A549 (cell line): ENCODE measurements around the gene PELI3. TPM values are rescaled to one million over a fixed set of nuclear protein-coding genes. Genes with fewer than 3 reads are reported as not detected.
"Not testable (repeated sequence)": the region's sequence is repeated elsewhere in the genome, so short reads cannot be mapped to it uniquely, and the experiment has no call there.

Experiments used
- ATAC-seq, 2 experiments: fragments of 200-7000 bp in 1 of 2; fragments of >200 bp in 1 of 2; cut with Nextera tagmentation in 1 of 2; cut with Tn5 transposase in 1 of 2; 3 replicates each; pipeline versions ENCODE4 v1.8.0 to v1.9.1; 2018 to 2020; ENCODE audit warnings: mild to moderate bottlenecking in 1 of 2, moderate library complexity in 1 of 2
- CTCF ChIA-PET: fragments of 300-600 bp; sonication (Branson Sonifier 250); formaldehyde crosslinking; extraction: SDS; loops from one replicate; lab custom pipeline; 2021; ENCODE audit warnings: antibody characterized with exemption, inconsistent platforms; lab: Yijun Ruan, JAX
- POLR2A ChIA-PET: fragments of 350-600 bp; formaldehyde crosslinking; extraction: SDS; loops from one replicate; lab custom pipeline; 2021; ENCODE audit warnings: antibody characterized with exemption, inconsistent platforms; lab: Yijun Ruan, JAX
- DNase-seq, 2 experiments: peaks; one replicate each; pipeline versions ENCODE4 v3.0.0 to v3.0.0-alpha.2; 2011 to 2016; ENCODE audit warnings: low read depth in 1 of 2, low spot score in 1 of 2
- FAIRE-seq: peaks from 2 replicates; lab custom pipeline; 2011; peaks lifted over from hg19 to GRCh38; lab: Jason Lieb, UNC
- H3K27ac ChIP-seq, 2 experiments: fragments of >200 bp; sonication (Bioruptor Twin); formaldehyde crosslinking; 3 replicates each; pipeline ENCODE4 v1.5.1; 2016 to 2017
- H3K4me1 ChIP-seq: fragments of >200 bp; sonication (Bioruptor Twin); formaldehyde crosslinking; 3 replicates; pipeline ENCODE4 v1.6.1; 2016
- H3K4me2 ChIP-seq: fragments of >200 bp; sonication (Bioruptor Twin); formaldehyde crosslinking; 3 replicates; pipeline ENCODE4 v1.6.1; 2016
- H3K4me3 ChIP-seq: fragments of >200 bp; sonication (Bioruptor Twin); formaldehyde crosslinking; 3 replicates; pipeline ENCODE4 v1.5.1; 2016
- H3K9me3 ChIP-seq: fragments of >200 bp; sonication (Bioruptor Twin); formaldehyde crosslinking; 3 replicates; pipeline ENCODE4 v1.6.1; 2016
- CBX2 ChIP-seq: fragments of 200-600 bp; sonication (generic); IDR thresholded peaks from 2 replicates; pipeline ENCODE4 v1.6.1; 2016; ENCODE audit warnings: low read depth, mild to moderate bottlenecking, borderline replicate concordance
- CTCF ChIP-seq: fragments of >200 bp; sonication (Bioruptor Twin); formaldehyde crosslinking; IDR thresholded peaks from 3 replicates; pipeline ENCODE4 v1.5.1; 2016
- FOXS1 ChIP-seq: fragments of 250-450 bp; sonication (Bioruptor Pico); IDR thresholded peaks from 2 replicates; pipeline ENCODE4 v1.5.0; 2020; ENCODE audit warnings: mild to moderate bottlenecking, moderate library complexity
- GATA3 ChIP-seq: IDR thresholded peaks from 2 replicates; pipeline ENCODE4 v1.6.1; 2012; ENCODE audit warnings: borderline replicate concordance
- HEYL ChIP-seq: fragments of 250-450 bp; sonication (Bioruptor Pico); IDR thresholded peaks from 2 replicates; pipeline ENCODE4 v1.8.0; 2021; ENCODE audit warnings: mild to moderate bottlenecking, moderate library complexity
- HMGXB4 ChIP-seq: fragments of 250-450 bp; sonication (Bioruptor Pico); IDR thresholded peaks from 2 replicates; pipeline ENCODE4 v1.5.0; 2021; ENCODE audit warnings: mild to moderate bottlenecking, moderate library complexity, borderline replicate concordance
- HOXA7 ChIP-seq: fragments of 250-450 bp; sonication (Bioruptor Pico); IDR thresholded peaks from 2 replicates; pipeline ENCODE4 v1.5.0; 2020; ENCODE audit warnings: mild to moderate bottlenecking, moderate library complexity
- HOXB5 ChIP-seq: fragments of 250-450 bp; sonication (Bioruptor Pico); IDR thresholded peaks from 2 replicates; pipeline ENCODE4 v1.5.0; 2020; ENCODE audit warnings: mild to moderate bottlenecking, moderate library complexity
- JUNB ChIP-seq: fragments of >200 bp; sonication (Bioruptor Twin); formaldehyde crosslinking; IDR thresholded peaks from 2 replicates; pipeline ENCODE4 v1.6.1; 2016
- MAZ ChIP-seq: fragments of 150-350 bp; IDR thresholded peaks from 2 replicates; pipeline ENCODE4 v1.6.1; 2014; ENCODE audit warnings: antibody characterized with exemption, low read depth, low read length, borderline replicate concordance
- MYC ChIP-seq: IDR thresholded peaks from 2 replicates; pipeline ENCODE4 v1.6.1; 2012; ENCODE audit warnings: mild to moderate bottlenecking, inconsistent platforms, low read length, improper control_type of control experiment, borderline replicate concordance
- NR3C1 ChIP-seq: fragments of >200 bp; sonication (Bioruptor Twin); formaldehyde crosslinking; IDR thresholded peaks from 3 replicates; pipeline ENCODE4 v1.6.1; 2017
- PHF8 ChIP-seq: fragments of 200-600 bp; sonication (generic); IDR thresholded peaks from 2 replicates; pipeline ENCODE4 v1.6.1; 2016; ENCODE audit warnings: low read depth, mild to moderate bottlenecking, antibody characterized with exemption, moderate library complexity, borderline replicate concordance
- POLR2A ChIP-seq: IDR thresholded peaks from 2 replicates; pipeline ENCODE4 v1.6.1; 2012; ENCODE audit warnings: mild to moderate bottlenecking, low read length
- POLR2AphosphoS2 ChIP-seq: conservative IDR thresholded peaks from 2 replicates; pipeline ENCODE4 v1.6.1; 2012; ENCODE audit warnings: low read length, improper control_type of control experiment, inconsistent platforms
- RARB ChIP-seq: fragments of 250-450 bp; sonication (Bioruptor Pico); IDR thresholded peaks from 2 replicates; pipeline ENCODE4 v1.8.0; 2021; ENCODE audit warnings: mild to moderate bottlenecking, moderate library complexity
- RFX5 ChIP-seq: fragments of 450-650 bp; IDR thresholded peaks from 2 replicates; pipeline ENCODE4 v1.7.1; 2014; ENCODE audit warnings: antibody characterized with exemption, mild to moderate bottlenecking, moderate library complexity
- SMC3 ChIP-seq: fragments of >200 bp; sonication (Bioruptor Twin); formaldehyde crosslinking; IDR thresholded peaks from 3 replicates; pipeline ENCODE4 v1.6.1; 2018; ENCODE audit warnings: inconsistent platforms
- SREBF2 ChIP-seq: fragments of 450-650 bp; IDR thresholded peaks from 2 replicates; pipeline ENCODE4 v1.6.1; 2014; ENCODE audit warnings: mild to moderate bottlenecking, moderate library complexity
- ZFP36 ChIP-seq: fragments of 450-650 bp; IDR thresholded peaks from 2 replicates; pipeline ENCODE4 v1.6.1; 2014; ENCODE audit warnings: borderline replicate concordance; ENCODE audit not compliant: partially characterized antibody
- ZSCAN20 ChIP-seq: fragments of 250-450 bp; sonication (Bioruptor Pico); IDR thresholded peaks from 2 replicates; pipeline ENCODE4 v1.8.0; 2022; ENCODE audit warnings: mild to moderate bottlenecking, moderate library complexity
- WGBS: methylation state at CpG from one replicate; pipeline ENCODE4 v1.1.6; 2017; ENCODE audit errors: missing lambda C conversion rate; 5-methylcytosine and 5-hydroxymethylcytosine counted together
- polyA plus RNA-seq, 4 experiments: library from polyadenylated mRNA; depleted of rRNA in 3 of 4; stranded (reverse); fragments of >200 nt; fragmentation: RNase III in 1 of 4; extraction: RNeasy Plus Mini Kit Qiagen cat#74134 plus additional on column Dnase treatment in 1 of 4; gene quantifications; 2 replicates in 3 of 4; 3 replicates in 1 of 4; pipeline ENCODE4 v1.2.3, GENCODE V29; 2011 to 2017
- TF ChIP-seq, protein P1 (sequence below): IDR thresholded peaks from 2 replicates; pipeline ENCODE4 v1.6.1; 2012; ENCODE audit warnings: low read depth, borderline replicate concordance

Gene PELI3
- polyA plus RNA-seq, 2 of the 4 experiments (the other 2 are of a cell fraction) = 2.3 to 5.7 TPM

DNA sequence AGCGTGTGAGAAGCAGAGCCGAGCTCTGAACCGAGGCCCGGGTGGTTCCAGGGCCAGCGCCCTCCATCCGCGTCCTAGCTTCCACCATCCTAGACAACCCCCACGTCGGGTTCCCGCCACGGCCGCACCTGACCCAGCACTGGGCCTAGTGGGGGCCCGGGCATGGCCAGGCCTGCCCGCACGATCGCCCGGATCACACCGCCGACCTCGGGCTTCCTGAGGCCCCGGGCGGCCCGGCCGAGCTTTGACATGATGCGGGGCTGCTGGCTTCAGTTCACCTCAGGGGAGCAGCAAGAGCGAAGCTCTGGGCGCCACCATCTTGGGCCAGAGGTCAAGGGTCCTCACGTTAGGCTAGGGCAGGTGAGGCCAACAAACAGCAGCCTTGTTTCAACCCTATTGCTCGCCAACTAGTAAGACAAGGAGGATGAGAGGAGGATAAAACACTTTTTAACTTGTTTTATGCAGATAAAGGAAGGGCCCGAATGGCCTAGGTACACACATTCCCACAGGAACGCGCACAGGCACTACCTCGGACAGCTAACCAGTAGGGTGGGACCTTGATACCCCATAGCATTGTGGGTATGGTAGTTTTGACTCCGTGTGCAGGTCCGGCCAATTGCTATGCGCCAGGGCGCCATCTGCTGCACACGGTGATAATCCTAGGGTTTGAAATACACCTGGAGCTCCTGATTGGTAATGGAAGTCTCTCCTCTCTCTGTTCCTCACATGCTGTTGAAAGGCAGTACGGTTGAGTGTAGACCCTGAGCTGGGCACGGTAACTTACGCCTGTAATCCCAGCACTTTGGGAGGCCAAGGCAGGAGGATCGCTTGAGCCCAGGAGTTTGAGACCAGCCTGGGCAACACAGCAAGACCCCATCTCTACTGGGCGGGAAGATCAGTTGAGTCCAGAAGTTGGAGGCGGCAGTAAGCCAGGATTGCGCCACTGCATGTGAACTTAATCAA lies 27.9 kb upstream of the PELI3 start, which contains the start of gene MRPL11 (continued):
- no peak for TF ChIP-seq MYC
- TF ChIP-seq FOXS1 (CRISPR knock-in tag) = no peak
- TF ChIP-seq SMC3 = peak; percentile 61; the same call in 2 of the 3 replicates
- no peak for TF ChIP-seq JUNB
- peak; percentile 40; the same call in 1 of the 2 replicates for TF ChIP-seq POLR2A
- TF ChIP-seq ZFP36 = no peak
- no peak for TF ChIP-seq POLR2AphosphoS2
- no peak for TF ChIP-seq HOXA7 (CRISPR knock-in tag)
- TF ChIP-seq GATA3 = no peak
- no peak for TF ChIP-seq MAZ
- TF ChIP-seq, protein P1, sequence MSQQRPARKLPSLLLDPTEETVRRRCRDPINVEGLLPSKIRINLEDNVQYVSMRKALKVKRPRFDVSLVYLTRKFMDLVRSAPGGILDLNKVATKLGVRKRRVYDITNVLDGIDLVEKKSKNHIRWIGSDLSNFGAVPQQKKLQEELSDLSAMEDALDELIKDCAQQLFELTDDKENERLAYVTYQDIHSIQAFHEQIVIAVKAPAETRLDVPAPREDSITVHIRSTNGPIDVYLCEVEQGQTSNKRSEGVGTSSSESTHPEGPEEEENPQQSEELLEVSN = no peak
- TF ChIP-seq PHF8 = peak; percentile 98
- TF ChIP-seq SREBF2 = no peak
- no peak for TF ChIP-seq ZSCAN20 (CRISPR knock-in tag)
- no peak for TF ChIP-seq RARB (CRISPR knock-in tag)
- TF ChIP-seq HMGXB4 (CRISPR knock-in tag) = no peak
- peak; percentile 78 for TF ChIP-seq CTCF
- TF ChIP-seq HEYL (CRISPR knock-in tag) = no peak
- TF ChIP-seq RFX5 = no peak
- TF ChIP-seq HOXB5 = no peak
- TF ChIP-seq CBX2 = no peak
- TF ChIP-seq NR3C1 = no peak
- TF ChIP-seq, all 56 proteins: peak for 10

DNA sequence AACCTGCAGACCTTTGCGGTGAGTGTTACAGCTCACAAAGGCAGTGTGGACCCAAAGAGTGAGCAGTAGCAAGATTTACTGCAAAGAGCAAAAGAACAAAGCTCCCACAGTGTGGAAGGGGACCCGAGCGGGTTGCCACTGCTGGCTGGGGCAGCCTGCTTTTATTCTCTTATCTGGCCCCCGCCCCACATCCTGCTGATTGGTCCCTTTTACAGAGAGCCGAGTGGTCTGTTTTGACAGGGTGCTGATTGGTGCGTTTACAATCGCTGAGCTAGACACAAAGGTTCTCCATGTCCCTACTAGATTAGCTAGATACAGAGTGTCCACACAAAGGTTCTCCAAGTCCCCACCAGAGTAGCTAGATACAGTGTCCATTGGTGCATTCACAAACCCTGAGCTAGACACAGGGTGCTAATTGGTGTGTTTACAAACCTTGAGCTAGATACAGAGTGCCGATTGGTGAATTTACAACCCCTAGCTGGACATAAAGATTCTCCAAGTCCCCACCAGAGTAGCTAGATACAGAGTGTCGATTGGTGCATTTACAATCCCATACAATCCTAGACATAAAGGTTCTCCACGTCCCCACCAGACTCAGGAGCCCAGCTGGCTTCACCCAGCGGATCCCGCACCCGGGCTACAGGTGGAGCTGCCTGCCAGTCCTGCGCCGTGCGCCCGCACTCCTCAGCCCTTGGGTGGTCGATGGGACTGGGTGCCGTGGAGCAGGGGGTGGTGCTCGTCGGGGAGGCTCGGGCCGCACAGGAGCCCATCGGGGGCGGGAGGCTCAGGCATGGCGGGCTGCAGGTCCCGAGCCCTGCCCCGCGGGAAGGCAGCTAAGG lies 26.4 kb upstream of the PELI3 start:
- WGBS = 49% methylated on average over 14 of the region's 29 CpGs
- FAIRE-seq, DNase-seq, H3K27ac ChIP-seq, H3K4me2 ChIP-seq, H3K4me3 ChIP-seq, ATAC-seq, H3K9me3 ChIP-seq: not testable (repeated sequence)
- H3K4me1 ChIP-seq = peaks cover 22% of the 10 kb centered on the region
- CTCF ChIA-PET = interaction anchor here (1.0 to 48.5 kb wide), 6 partner anchors 15 to 39 kb away, joined by 3 to 1614 read pairs (median 10); partner anchors contain the start of genes DPP3 and NPAS4
- POLR2A ChIA-PET = interaction anchor here (1.9 kb wide), 1 partner anchor 40 kb away, joined by 22 read pairs; the partner anchor contains the start of gene DPP3

GRCh38 chr11:66440940-66441282 lies 25.8 kb upstream of the PELI3 start:
- WGBS = 52% methylated on average over 22 of the region's 27 CpGs
- H3K4me2 ChIP-seq, DNase-seq, FAIRE-seq, H3K4me3 ChIP-seq, H3K9me3 ChIP-seq, POLR2A ChIA-PET, H3K27ac ChIP-seq, ATAC-seq: not testable (repeated sequence)
- CTCF ChIA-PET = interaction anchor here (0.6 to 48.5 kb wide), 5 partner anchors 14 to 218 kb away, joined by 3 to 1614 read pairs (median 15); partner anchors contain the start of genes DPP3 and NPAS4
- peaks cover 22% of the 10 kb centered on the region for H3K4me1 ChIP-seq
